Endothelial cell of umbilical vein (primary cell): ENCODE data around the gene NSD2. TPM values are rescaled to one million over a fixed set of nuclear protein-coding genes. Genes with fewer than 3 reads are reported as not detected.
"Not testable (repeated sequence)": the region's sequence is repeated elsewhere in the genome, so short reads cannot be mapped to it uniquely, and the experiment has no call there.

Experiments
- BruUV-seq: library from RNA; stranded (reverse); fragments of 400-500 nt; replicated peaks from 2 replicates; lab custom pipeline; 2021; lab: Mats Ljungman, UMichigan
- CTCF ChIA-PET: fragments of 300-600, 350-600 bp; sonication (Branson Sonifier 250); formaldehyde crosslinking; loops from one replicate; lab custom pipeline; 2021; ENCODE audit warnings: antibody characterized with exemption, inconsistent platforms; lab: Charles Lee
- POLR2A ChIA-PET: fragments of 300-600, 350-600 bp; sonication (Branson Sonifier 250); formaldehyde crosslinking; loops from one replicate; lab custom pipeline; 2021; ENCODE audit warnings: antibody characterized with exemption, inconsistent platforms; lab: Charles Lee
- DNase-seq: peaks from one replicate; pipeline ENCODE4 v3.0.0-alpha.2; 2011; ENCODE audit warnings: low read depth, low spot score
- FAIRE-seq: peaks from 2 replicates; lab custom pipeline; 2011; peaks lifted over from hg19 to GRCh38; lab: Jason Lieb, UNC
- H2AFZ ChIP-seq: 2 replicates; pipeline ENCODE4 v1.6.0; 2012; ENCODE audit warnings: low read depth, low read length, control low read depth, inconsistent platforms
- H3K27ac ChIP-seq: 2 replicates; pipeline ENCODE4 v1.5.1; 2011; ENCODE audit warnings: low read depth, mild to moderate bottlenecking, control low read depth, low read length, moderate library complexity; ENCODE audit not compliant: insufficient read depth
- H3K27me3 ChIP-seq, 2 experiments: 2 replicates each; pipeline versions ENCODE4 v1.6.0 to v1.6.1; 2011; ENCODE audit warnings: low read length in 2 of 2, mixed read lengths in 1 of 2; ENCODE audit not compliant: control insufficient read depth in 2 of 2, insufficient read depth in 2 of 2
- H3K36me3 ChIP-seq, 2 experiments: 2 replicates in 1 of 2; 3 replicates in 1 of 2; pipeline ENCODE4 v1.5.1; 2011; ENCODE audit warnings: low read length in 2 of 2, mild to moderate bottlenecking in 1 of 2, moderate library complexity in 1 of 2; ENCODE audit not compliant: control insufficient read depth in 2 of 2, insufficient read depth in 2 of 2; ENCODE audit errors: extremely low read depth in 1 of 2
- H3K4me1 ChIP-seq: 3 replicates; pipeline ENCODE4 v1.5.1; 2011; ENCODE audit warnings: mild to moderate bottlenecking, low read length; ENCODE audit not compliant: control insufficient read depth, insufficient read depth; ENCODE audit errors: extremely low read depth
- H3K4me2 ChIP-seq: 2 replicates; pipeline ENCODE4 v1.6.1; 2011; ENCODE audit warnings: low read length, control low read depth, mixed read lengths; ENCODE audit not compliant: insufficient read depth
- H3K4me3 ChIP-seq, 3 experiments: fragments of 200-600 bp in 1 of 3; sonication (generic), shearing (Covaris generic) in 1 of 3; replicated peaks in 1 of 3; 2 replicates each; pipeline ENCODE4 v1.5.1; 2011 to 2016; ENCODE audit warnings: control low read depth in 3 of 3, low read length in 3 of 3, mild to moderate bottlenecking in 2 of 3, inconsistent platforms in 1 of 3, low read depth in 1 of 3, moderate library complexity in 1 of 3; ENCODE audit not compliant: insufficient read depth in 1 of 3
- H3K79me2 ChIP-seq: 2 replicates; pipeline ENCODE4 v1.6.0; 2012; ENCODE audit warnings: low read length, inconsistent platforms; ENCODE audit not compliant: control insufficient read depth, insufficient read depth
- H3K9ac ChIP-seq: replicated peaks from 2 replicates; pipeline ENCODE3; 2011; ENCODE audit warnings: low read length, control low read depth; ENCODE audit not compliant: insufficient read depth; ENCODE audit errors: extremely low read depth
- H3K9me1 ChIP-seq: replicated peaks from 3 replicates; pipeline ENCODE4 v1.6.0; 2011; ENCODE audit warnings: mild to moderate bottlenecking, low read length; ENCODE audit not compliant: control insufficient read depth, insufficient read depth; ENCODE audit errors: extremely low read depth
- H3K9me3 ChIP-seq: replicated peaks from 2 replicates; pipeline ENCODE4 v1.5.1; 2012; ENCODE audit warnings: low read length, inconsistent platforms; ENCODE audit not compliant: control insufficient read depth, insufficient read depth
- H4K20me1 ChIP-seq: replicated peaks from 2 replicates; pipeline ENCODE3; 2011; ENCODE audit warnings: mild to moderate bottlenecking, low read length; ENCODE audit not compliant: control insufficient read depth, insufficient read depth; ENCODE audit errors: extremely low read depth
- POLR2A ChIP-seq: IDR thresholded peaks from 2 replicates; pipeline ENCODE4 v1.6.1; 2012; ENCODE audit warnings: low read depth, mild to moderate bottlenecking, control low read depth, low read length
- dilution Hi-C: fragments of 300-500 bp; cut with MboI; formaldehyde crosslinking; loops from one replicate; pipeline ENCODE4 v1.15.0; 2019; ENCODE audit warnings: low sequenced_read_pairs; ENCODE audit not compliant: extremely low pct_ligation_motif_present
- intact Hi-C: fragments of 100-400 bp; cut with micrococcal nuclease; formaldehyde crosslinking; loops from one replicate; pipeline ENCODE4 v1.10.0; 2022
- polyA plus RNA-seq, 4 experiments: library from polyadenylated mRNA; depleted of rRNA in 3 of 4; stranded (reverse) in 3 of 4; unstranded in 1 of 4; fragments of >200 nt; gene quantifications; 2 replicates each; pipeline versions ENCODE4 v1.2.1 to v1.2.3, GENCODE V29; 2011 to 2012; ENCODE audit warnings: missing spikeins in 1 of 4
- total RNA-seq: library from RNA; stranded (reverse); gene quantifications from 2 replicates; pipeline ENCODE4 v1.2.3, GENCODE V29; 2021
- TF ChIP-seq, protein P1 (sequence below), 2 donors: IDR thresholded peaks; 1 replicate in 1 of 2; 2 replicates in 1 of 2; pipeline ENCODE4 v1.5.1; 2011; ENCODE audit warnings: low read length in 2 of 2, mild to moderate bottlenecking in 2 of 2, moderate library complexity in 2 of 2, control low read depth in 1 of 2, inconsistent platforms in 1 of 2, low read depth in 1 of 2; ENCODE audit not compliant: insufficient read depth in 1 of 2; ENCODE audit errors: extremely low read depth in 1 of 2

The NSD2 gene
- total and polyA plus RNA-seq, 2 donors (not counting 3 experiments of a cell fraction or from before 2014, with no cell fraction given): 31.3 to 171 TPM

DNA sequence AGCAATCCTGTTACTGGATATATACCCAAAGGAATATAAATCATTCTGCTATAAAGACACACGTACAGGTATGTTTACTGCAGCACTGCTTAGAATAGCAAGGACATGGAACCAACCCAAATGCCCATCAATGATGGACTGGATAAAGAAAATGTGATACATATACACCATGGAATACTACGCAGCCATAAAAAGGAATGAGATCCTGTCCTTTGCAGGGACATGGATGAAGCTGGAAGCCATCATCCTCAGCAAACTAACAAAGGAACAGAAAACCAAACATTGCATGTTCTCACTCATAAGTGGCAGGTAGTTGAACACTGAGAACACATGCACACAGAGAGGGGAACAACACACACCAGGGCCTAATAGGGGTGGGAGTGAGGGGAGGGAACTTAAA is 132.2 kb downstream of the NSD2 start:
- H3K27ac ChIP-seq, H3K4me3 ChIP-seq, H3K9me1 ChIP-seq, intact Hi-C loops, H3K9ac ChIP-seq, H3K4me2 ChIP-seq, H3K4me1 ChIP-seq, H3K36me3 ChIP-seq, H2AFZ ChIP-seq, H3K9me3 ChIP-seq, CTCF ChIA-PET, POLR2A ChIA-PET, DNase-seq, H3K27me3 ChIP-seq, H4K20me1 ChIP-seq, FAIRE-seq, dilution Hi-C loops, BruUV-seq: not testable (repeated sequence)
- peaks cover 81% of the 10 kb centered on the region for H3K79me2 ChIP-seq

DNA sequence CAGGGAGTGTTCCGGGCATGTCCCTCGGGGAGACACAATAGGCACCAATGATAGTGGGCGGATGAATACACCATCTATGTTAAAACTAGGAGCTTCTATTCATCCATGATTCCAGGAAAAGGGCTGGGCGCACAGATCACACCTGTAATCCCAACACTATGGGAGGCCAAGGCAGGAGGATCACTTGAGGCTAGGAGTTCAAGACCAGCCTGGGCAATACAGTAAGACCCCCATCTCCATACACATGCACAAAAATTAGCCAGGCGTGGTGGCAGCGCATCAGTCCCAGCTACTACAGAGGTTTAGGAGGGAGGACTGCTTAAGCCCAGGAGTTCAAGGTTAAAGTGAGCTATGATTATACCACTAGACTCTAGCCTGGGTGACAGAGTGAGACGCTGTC is 135.2 kb downstream of the NSD2 start:
- dilution Hi-C loops (no loop called here), intact Hi-C loops (no loop called here)

More for the DNA sequence above, 135.2 kb downstream of the NSD2 start:
- Histone ChIP-seq H3K4me2 (no peak overlapping the region), H3K4me1 (peaks cover 16% of the 10 kb centered on the region), H3K27ac (no peak overlapping the region), H3K27me3 (no peaks in the 10 kb centered on the region), H3K36me3 (peaks cover 0 to 3% of the 10 kb centered on the region in 2 experiments), H3K9me1 (no peaks in the 10 kb centered on the region), H3K9me3 (no peaks in the 10 kb centered on the region), H3K9ac (no peak overlapping the region), H2AFZ (no peak overlapping the region), H4K20me1 (peaks cover 3% of the 10 kb centered on the region), H3K79me2 (peaks cover 54% of the 10 kb centered on the region), H3K4me3 (no peak overlapping the region)
- DNase-seq (no peak), FAIRE-seq (no peak)
- no TSS peak for BruUV-seq
- CTCF ChIA-PET: no interaction called here
- POLR2A ChIA-PET: no interaction called here
- TF ChIP-seq, protein P1, sequence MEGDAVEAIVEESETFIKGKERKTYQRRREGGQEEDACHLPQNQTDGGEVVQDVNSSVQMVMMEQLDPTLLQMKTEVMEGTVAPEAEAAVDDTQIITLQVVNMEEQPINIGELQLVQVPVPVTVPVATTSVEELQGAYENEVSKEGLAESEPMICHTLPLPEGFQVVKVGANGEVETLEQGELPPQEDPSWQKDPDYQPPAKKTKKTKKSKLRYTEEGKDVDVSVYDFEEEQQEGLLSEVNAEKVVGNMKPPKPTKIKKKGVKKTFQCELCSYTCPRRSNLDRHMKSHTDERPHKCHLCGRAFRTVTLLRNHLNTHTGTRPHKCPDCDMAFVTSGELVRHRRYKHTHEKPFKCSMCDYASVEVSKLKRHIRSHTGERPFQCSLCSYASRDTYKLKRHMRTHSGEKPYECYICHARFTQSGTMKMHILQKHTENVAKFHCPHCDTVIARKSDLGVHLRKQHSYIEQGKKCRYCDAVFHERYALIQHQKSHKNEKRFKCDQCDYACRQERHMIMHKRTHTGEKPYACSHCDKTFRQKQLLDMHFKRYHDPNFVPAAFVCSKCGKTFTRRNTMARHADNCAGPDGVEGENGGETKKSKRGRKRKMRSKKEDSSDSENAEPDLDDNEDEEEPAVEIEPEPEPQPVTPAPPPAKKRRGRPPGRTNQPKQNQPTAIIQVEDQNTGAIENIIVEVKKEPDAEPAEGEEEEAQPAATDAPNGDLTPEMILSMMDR (IDR thresholded peaks at IDR 0.05; ENCODE audit: extremely low read depth in 1 of 2, insufficient read depth in 1 of 2, low read depth in 1 of 2, low read length in 2 of 2): no peak
- TF ChIP-seq POLR2A: no peak
